ENCODE measurements around the gene BMPR1B.

The BMPR1B gene

DNA sequence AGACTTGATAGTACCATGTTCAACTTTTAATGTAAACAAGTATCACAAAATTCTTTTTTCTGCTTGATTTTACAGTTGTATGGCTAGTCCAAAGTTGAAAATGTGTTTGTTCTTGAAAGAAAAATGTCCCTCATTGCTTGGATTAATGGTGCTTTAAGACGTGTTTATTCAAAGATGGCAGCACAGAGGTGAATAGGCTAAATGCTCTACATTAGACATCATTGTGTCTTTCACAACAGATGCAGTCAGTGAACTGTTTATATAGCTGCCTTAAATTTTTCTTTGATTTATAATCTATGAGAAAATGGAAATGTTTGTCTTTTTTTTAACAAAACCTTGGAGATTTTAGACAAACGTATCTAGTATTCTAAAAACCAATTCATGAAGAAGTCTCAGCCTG, 137.3 kb downstream of the BMPR1B start:
- no peaks in the 10 kb centered on the region for H3K4me1 ChIP-seq (ENCODE audit: control insufficient read depth, insufficient read depth, low read length)
- no peak overlapping the region for H3K4me3 ChIP-seq (ENCODE audit: low read length)
- WGBS (ENCODE audit: insufficient coverage, insufficient read length): no CpG with 5 or more reads among the region's 2 CpGs
- H3K9me3 ChIP-seq (ENCODE audit: control insufficient read depth, insufficient read depth, low read length): no peaks in the 10 kb centered on the region
- no peaks in the 10 kb centered on the region for H3K27me3 ChIP-seq (ENCODE audit: control insufficient read depth, insufficient read depth, low read length)
- no peaks in the 10 kb centered on the region for H3K36me3 ChIP-seq (ENCODE audit: control insufficient read depth, insufficient read depth, low read length)
- DNase-seq (ENCODE audit: low read depth, low spot score): no peak
- no peak overlapping the region for H3K27ac ChIP-seq (ENCODE audit: low read length)

DNA sequence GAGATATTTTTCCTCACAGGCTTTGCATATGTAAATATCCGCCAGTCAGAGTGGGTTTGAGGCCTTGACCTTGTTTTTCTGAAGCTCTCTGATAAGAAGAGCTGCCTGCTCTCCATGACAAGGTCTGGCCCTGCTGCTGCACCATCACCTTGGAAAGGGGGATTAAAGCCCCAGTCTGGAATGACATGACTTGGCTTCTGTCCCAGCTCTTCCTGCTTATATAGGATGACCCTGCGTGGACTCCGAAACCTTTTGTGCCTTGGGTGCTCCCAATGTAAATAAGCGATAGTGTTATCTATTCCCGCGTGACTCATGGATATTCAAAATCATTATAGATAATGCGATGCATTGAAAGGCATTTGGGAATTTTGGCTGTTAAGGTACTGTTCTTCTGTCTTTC, 139.3 kb downstream of the BMPR1B start:
- Histone ChIP-seq H3K36me3 (ENCODE audit: control insufficient read depth, insufficient read depth, low read length) (no peaks in the 10 kb centered on the region), H3K9me3 (ENCODE audit: control insufficient read depth, insufficient read depth, low read length) (no peaks in the 10 kb centered on the region), H3K27ac (ENCODE audit: low read length) (no peak overlapping the region), H3K27me3 (ENCODE audit: control insufficient read depth, insufficient read depth, low read length) (no peaks in the 10 kb centered on the region), H3K4me1 (ENCODE audit: control insufficient read depth, insufficient read depth, low read length) (no peaks in the 10 kb centered on the region), H3K4me3 (ENCODE audit: low read length) (no peak overlapping the region)
- DNase-seq (ENCODE audit: low read depth, low spot score): no peak
- WGBS (ENCODE audit: insufficient coverage, insufficient read length): no CpG with 5 or more reads among the region's 7 CpGs

DNA sequence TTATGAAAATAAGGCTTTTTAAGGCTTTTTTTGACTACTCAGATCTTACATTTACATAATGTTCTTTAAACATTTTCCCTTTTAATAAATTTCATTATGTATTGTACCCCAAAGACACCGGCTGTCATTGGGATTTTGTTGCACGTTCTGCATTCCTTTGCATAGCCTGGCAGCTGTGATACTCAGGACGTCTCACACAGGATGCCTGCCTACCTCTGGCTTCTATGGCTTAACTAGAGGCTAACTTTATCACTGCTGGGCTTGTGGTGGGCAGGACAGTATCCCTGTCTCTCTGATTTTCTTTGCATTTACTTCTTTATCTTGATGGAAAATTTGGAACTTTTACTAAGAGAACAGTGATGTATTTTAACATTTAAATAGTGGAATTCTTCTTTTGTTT, 147.8 kb downstream of the BMPR1B start:
- no peaks in the 10 kb centered on the region for H3K27me3 ChIP-seq (ENCODE audit: control insufficient read depth, insufficient read depth, low read length)
- DNase-seq (ENCODE audit: low read depth, low spot score): no peak
- no peaks in the 10 kb centered on the region for H3K36me3 ChIP-seq (ENCODE audit: control insufficient read depth, insufficient read depth, low read length)
- H3K4me3 ChIP-seq (ENCODE audit: low read length): no peak overlapping the region
- no peaks in the 10 kb centered on the region for H3K9me3 ChIP-seq (ENCODE audit: control insufficient read depth, insufficient read depth, low read length)
- no peaks in the 10 kb centered on the region for H3K4me1 ChIP-seq (ENCODE audit: control insufficient read depth, insufficient read depth, low read length)
- no CpG with 5 or more reads among the region's 3 CpGs for WGBS (ENCODE audit: insufficient coverage, insufficient read length)
- H3K27ac ChIP-seq (ENCODE audit: low read length): no peak overlapping the region

GRCh38 chr4:94909645-94910044, 151.9 kb downstream of the BMPR1B start:
- no CpG with 5 or more reads among the region's 3 CpGs for WGBS (ENCODE audit: insufficient coverage, insufficient read length)
- Histone ChIP-seq H3K4me3 (ENCODE audit: low read length) (no peak overlapping the region), H3K4me1 (ENCODE audit: control insufficient read depth, insufficient read depth, low read length) (no peaks in the 10 kb centered on the region), H3K27ac (ENCODE audit: low read length) (no peak overlapping the region), H3K27me3 (ENCODE audit: control insufficient read depth, insufficient read depth, low read length) (no peaks in the 10 kb centered on the region), H3K36me3 (ENCODE audit: control insufficient read depth, insufficient read depth, low read length) (no peaks in the 10 kb centered on the region), H3K9me3 (ENCODE audit: control insufficient read depth, insufficient read depth, low read length) (no peaks in the 10 kb centered on the region; the same call in 1 of the 2 replicates)
- DNase-seq (ENCODE audit: low read depth, low spot score): no peak

DNA sequence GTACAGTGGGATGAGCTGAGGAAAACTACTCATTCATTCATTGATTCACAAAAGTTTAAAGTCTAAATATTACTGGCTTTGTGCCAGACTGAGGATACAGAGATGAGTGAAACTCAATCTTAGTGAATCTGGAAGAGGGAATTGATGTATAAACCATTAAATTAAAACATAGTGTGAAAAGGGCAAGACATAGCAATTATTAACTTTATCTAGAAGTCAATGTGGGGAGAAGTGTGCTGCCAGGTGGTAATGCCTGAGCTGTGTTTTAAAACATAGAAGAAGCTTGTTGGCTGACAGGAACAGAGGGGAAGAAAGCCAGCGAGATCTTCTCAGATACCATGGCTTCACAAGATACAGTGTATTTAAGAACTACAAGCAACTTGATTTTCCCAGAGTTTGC, 153.4 kb downstream of the BMPR1B start:
- DNase-seq (ENCODE audit: low read depth, low spot score): no peak

GRCh38 chr4:94912606-94913005, 154.9 kb downstream of the BMPR1B start:
- Histone ChIP-seq H3K4me1 (ENCODE audit: control insufficient read depth, insufficient read depth, low read length) (no peaks in the 10 kb centered on the region), H3K4me3 (ENCODE audit: low read length) (no peak overlapping the region), H3K27me3 (ENCODE audit: control insufficient read depth, insufficient read depth, low read length) (no peaks in the 10 kb centered on the region), H3K27ac (ENCODE audit: low read length) (no peak overlapping the region), H3K9me3 (ENCODE audit: control insufficient read depth, insufficient read depth, low read length) (peaks cover 2% of the 10 kb centered on the region), H3K36me3 (ENCODE audit: control insufficient read depth, insufficient read depth, low read length) (no peaks in the 10 kb centered on the region)
- no CpG with 5 or more reads among the region's 2 CpGs for WGBS (ENCODE audit: insufficient coverage, insufficient read length)
- no peak for DNase-seq (ENCODE audit: low read depth, low spot score)

More for the DNA sequence above, 153.4 kb downstream of the BMPR1B start:
- no peaks in the 10 kb centered on the region for H3K4me1 ChIP-seq (ENCODE audit: control insufficient read depth, insufficient read depth, low read length)
- no CpG with 5 or more reads among the region's 1 CpG for WGBS (ENCODE audit: insufficient coverage, insufficient read length)
- no peaks in the 10 kb centered on the region for H3K27me3 ChIP-seq (ENCODE audit: control insufficient read depth, insufficient read depth, low read length)
- no peak overlapping the region for H3K4me3 ChIP-seq (ENCODE audit: low read length)
- H3K27ac ChIP-seq (ENCODE audit: low read length): no peak overlapping the region
- no peaks in the 10 kb centered on the region; the same call in 1 of the 2 replicates for H3K9me3 ChIP-seq (ENCODE audit: control insufficient read depth, insufficient read depth, low read length)
- no peaks in the 10 kb centered on the region for H3K36me3 ChIP-seq (ENCODE audit: control insufficient read depth, insufficient read depth, low read length)

DNA sequence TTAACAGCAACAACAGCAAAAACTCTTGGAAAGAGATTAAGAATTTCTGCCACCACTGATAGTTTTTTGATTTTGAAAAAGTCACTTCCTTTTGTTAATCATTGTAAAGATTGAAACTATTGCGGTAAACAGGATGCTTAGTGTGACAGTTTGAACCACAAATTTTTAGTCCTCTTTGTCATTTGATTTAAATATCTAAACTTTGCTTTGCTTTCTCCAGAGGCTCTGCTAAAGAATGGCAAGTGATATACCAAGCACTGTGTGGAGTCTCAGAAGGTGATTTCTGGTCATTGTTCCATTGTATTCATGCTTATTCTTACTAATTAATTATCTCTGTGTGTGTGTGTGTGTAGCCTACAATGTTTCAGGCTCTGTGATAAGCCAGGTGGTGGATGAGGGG, 155.6 kb downstream of the BMPR1B start:
- Histone ChIP-seq H3K36me3 (ENCODE audit: control insufficient read depth, insufficient read depth, low read length) (no peaks in the 10 kb centered on the region), H3K27ac (ENCODE audit: low read length) (no peak overlapping the region), H3K4me1 (ENCODE audit: control insufficient read depth, insufficient read depth, low read length) (no peaks in the 10 kb centered on the region), H3K27me3 (ENCODE audit: control insufficient read depth, insufficient read depth, low read length) (no peaks in the 10 kb centered on the region), H3K4me3 (ENCODE audit: low read length) (no peak overlapping the region), H3K9me3 (ENCODE audit: control insufficient read depth, insufficient read depth, low read length) (peaks cover 4% of the 10 kb centered on the region)
- WGBS (ENCODE audit: insufficient coverage, insufficient read length): no CpG with 5 or more reads among the region's 1 CpG
- no peak for DNase-seq (ENCODE audit: low read depth, low spot score)

DNA sequence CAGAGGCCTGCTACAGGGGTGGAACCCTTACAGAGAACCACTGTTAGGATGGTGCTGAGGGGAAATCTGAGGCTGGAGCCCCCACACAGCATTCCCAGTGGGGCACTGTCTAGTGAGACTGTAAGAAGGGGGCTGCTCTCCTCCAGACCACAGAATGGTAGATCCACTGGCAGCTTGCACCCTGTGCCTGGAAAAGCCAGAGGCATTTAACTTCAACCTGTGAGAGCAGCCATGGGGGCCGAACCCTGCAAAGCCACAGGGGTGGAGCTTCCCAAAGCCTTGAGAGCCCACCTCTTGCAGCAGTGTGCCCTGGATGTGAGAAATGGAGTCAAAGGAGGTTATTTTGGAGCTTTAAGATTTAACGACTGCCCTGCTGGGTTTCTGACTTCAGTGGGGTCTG, 159.4 kb downstream of the BMPR1B start:
- H3K4me1 ChIP-seq (ENCODE audit: control insufficient read depth, insufficient read depth, low read length): no peaks in the 10 kb centered on the region
- no peak overlapping the region for H3K4me3 ChIP-seq (ENCODE audit: low read length)
- H3K27me3 ChIP-seq (ENCODE audit: control insufficient read depth, insufficient read depth, low read length): no peaks in the 10 kb centered on the region
- H3K27ac ChIP-seq (ENCODE audit: low read length): no peak overlapping the region
- no peak for DNase-seq (ENCODE audit: low read depth, low spot score)
- H3K36me3 ChIP-seq (ENCODE audit: control insufficient read depth, insufficient read depth, low read length): no peaks in the 10 kb centered on the region
- H3K9me3 ChIP-seq (ENCODE audit: control insufficient read depth, insufficient read depth, low read length): peaks cover 4% of the 10 kb centered on the region
- WGBS (ENCODE audit: insufficient coverage, insufficient read length): no CpG with 5 or more reads among the region's 2 CpGs

DNA sequence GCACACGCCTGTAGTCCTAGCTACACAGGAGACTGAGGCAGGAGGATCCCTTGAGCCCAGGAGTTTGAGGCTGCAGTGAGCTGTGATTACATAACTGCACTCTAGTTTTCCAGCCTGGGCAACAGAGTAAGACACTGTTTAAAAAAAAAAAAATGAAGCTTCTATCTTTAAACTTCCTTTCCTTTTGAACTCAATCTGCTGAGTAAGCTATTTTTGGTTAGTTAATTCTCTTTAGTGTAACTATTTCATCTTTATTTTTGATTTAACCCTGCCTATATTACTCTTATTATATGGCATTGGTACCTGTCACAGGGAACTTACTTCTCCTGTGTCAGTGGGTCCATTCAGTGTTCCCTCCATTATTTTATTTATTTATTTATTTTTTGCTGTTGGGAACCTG, 160.8 kb downstream of the BMPR1B start:
- Histone ChIP-seq H3K4me3 (ENCODE audit: low read length) (no peak overlapping the region), H3K36me3 (ENCODE audit: control insufficient read depth, insufficient read depth, low read length) (no peaks in the 10 kb centered on the region), H3K27me3 (ENCODE audit: control insufficient read depth, insufficient read depth, low read length) (no peaks in the 10 kb centered on the region), H3K27ac (ENCODE audit: low read length) (no peak overlapping the region), H3K9me3 (ENCODE audit: control insufficient read depth, insufficient read depth, low read length) (peaks cover 4% of the 10 kb centered on the region), H3K4me1 (ENCODE audit: control insufficient read depth, insufficient read depth, low read length) (no peaks in the 10 kb centered on the region)
- no peak for DNase-seq (ENCODE audit: low read depth, low spot score)
- no CpG with 5 or more reads among the region's 1 CpG for WGBS (ENCODE audit: insufficient coverage, insufficient read length)

GRCh38 chr4:94920369-94920768, 162.6 kb downstream of the BMPR1B start:
- no peaks in the 10 kb centered on the region for H3K36me3 ChIP-seq (ENCODE audit: control insufficient read depth, insufficient read depth, low read length)
- WGBS (ENCODE audit: insufficient coverage, insufficient read length): no CpG with 5 or more reads among the region's 4 CpGs
- H3K9me3 ChIP-seq (ENCODE audit: control insufficient read depth, insufficient read depth, low read length): peaks cover 4% of the 10 kb centered on the region
- H3K27me3 ChIP-seq (ENCODE audit: control insufficient read depth, insufficient read depth, low read length): no peaks in the 10 kb centered on the region
- no peak overlapping the region for H3K27ac ChIP-seq (ENCODE audit: low read length)
- no peak overlapping the region for H3K4me3 ChIP-seq (ENCODE audit: low read length)
- no peak for DNase-seq (ENCODE audit: low read depth, low spot score)
- no peaks in the 10 kb centered on the region for H3K4me1 ChIP-seq (ENCODE audit: control insufficient read depth, insufficient read depth, low read length)

GRCh38 chr4:94924566-94924965, 166.8 kb downstream of the BMPR1B start:
- Histone ChIP-seq H3K27me3 (ENCODE audit: control insufficient read depth, insufficient read depth, low read length) (no peaks in the 10 kb centered on the region), H3K4me3 (ENCODE audit: low read length) (no peak overlapping the region), H3K9me3 (ENCODE audit: control insufficient read depth, insufficient read depth, low read length) (no peaks in the 10 kb centered on the region), H3K4me1 (ENCODE audit: control insufficient read depth, insufficient read depth, low read length) (no peaks in the 10 kb centered on the region; the same call in 1 of the 2 replicates), H3K27ac (ENCODE audit: low read length) (no peak overlapping the region), H3K36me3 (ENCODE audit: control insufficient read depth, insufficient read depth, low read length) (no peaks in the 10 kb centered on the region)
- DNase-seq (ENCODE audit: low read depth, low spot score): no peak
- WGBS (ENCODE audit: insufficient coverage, insufficient read length): no CpG with 5 or more reads among the region's 2 CpGs

Data from iPS DF 6.9 (cell line).